ENCODE data around the gene TIGIT. TPM values are rescaled to one million over a fixed set of nuclear protein-coding genes. Genes with fewer than 3 reads are reported as not detected.
"Not testable (repeated sequence)": the region's sequence is repeated elsewhere in the genome, so short reads cannot be mapped to it uniquely, and the experiment has no call there.

The TIGIT gene
- polyA plus RNA-seq (2013, experiment 1 of 2; ENCODE audit: insufficient read length): not detected
- not detected for polyA plus RNA-seq (2013, experiment 2 of 2; ENCODE audit: insufficient read length)

DNA sequence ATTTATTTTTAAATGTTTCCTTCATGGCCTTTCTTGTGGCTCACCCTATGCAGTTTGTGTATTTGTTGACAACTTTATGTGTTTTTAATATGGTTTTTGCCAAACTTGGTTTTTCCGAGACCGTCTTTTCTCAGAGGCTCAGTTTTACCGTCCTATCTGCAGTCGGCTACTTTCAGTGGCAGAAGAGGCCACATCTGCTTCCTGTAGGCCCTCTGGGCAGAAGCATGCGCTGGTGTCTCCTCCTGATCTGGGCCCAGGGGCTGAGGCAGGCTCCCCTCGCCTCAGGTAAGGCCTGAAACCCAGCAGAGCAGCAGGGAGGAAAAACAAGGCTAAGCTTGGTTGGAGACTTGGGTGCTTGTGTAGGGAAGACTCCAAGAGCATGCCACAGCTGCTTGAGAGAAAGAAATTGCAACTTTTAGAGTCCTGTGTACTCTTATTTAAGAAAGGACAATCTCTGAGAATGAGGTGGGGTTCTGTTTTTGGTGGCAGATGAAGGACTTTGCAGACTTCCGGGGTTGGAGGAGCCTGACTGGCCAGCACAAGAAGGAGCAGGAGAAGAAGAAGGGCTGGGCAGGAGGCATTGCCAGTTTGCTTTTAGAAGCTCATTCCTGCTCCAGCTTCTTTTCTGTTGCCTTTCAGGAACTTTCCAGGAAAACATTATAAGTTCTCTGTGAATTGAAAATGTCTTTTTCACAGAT is at the start of gene TIGIT:
TIGIT (plus strand) TSS at position 191 of the 698 bp plus-strand sequence; CDS start at position 225, 34 bp downstream.
- DNase-seq: no peak

DNA sequence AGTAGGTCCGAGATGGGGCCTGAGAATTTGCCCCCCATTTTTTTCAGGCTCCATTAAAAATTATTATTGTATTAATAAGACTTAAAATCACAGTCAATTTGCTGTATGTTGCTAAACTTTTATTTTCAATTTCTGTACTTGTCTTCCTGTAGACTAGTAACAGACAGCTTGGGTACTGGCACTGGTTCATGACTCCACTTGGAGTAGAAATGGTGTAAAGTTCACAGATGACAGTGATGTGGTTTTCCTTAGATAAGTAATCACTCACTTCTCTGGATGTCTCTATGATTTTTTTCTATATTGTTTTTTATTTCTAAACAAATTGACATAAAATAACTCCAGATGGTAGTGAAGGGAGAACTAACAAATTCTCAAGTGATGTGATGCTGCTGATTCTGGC is 40.9 kb upstream of the TIGIT start:
- no peak for DNase-seq

GRCh38 chr3:114253505-114253904 is 40.3 kb upstream of the TIGIT start:
- DNase-seq: no peak

DNA sequence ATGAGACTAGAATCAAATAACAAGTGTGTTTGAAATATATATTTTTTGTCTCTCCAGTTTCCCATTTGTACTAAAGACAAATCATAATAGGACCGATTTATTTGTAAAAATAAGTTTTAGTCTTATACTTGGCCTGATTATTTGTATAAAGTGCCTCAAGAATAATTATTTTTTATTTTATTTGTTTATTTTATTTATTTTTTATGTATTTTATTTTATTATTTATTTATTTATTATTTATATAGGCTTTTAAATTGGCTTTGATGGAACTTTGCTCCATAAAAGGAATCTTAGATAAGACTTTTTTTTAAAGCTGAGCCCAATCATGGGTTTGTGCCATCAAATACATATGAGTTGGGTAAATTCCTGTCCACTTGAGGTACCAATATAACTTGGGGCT is 34.3 kb upstream of the TIGIT start:
- DNase-seq: no peak

DNA sequence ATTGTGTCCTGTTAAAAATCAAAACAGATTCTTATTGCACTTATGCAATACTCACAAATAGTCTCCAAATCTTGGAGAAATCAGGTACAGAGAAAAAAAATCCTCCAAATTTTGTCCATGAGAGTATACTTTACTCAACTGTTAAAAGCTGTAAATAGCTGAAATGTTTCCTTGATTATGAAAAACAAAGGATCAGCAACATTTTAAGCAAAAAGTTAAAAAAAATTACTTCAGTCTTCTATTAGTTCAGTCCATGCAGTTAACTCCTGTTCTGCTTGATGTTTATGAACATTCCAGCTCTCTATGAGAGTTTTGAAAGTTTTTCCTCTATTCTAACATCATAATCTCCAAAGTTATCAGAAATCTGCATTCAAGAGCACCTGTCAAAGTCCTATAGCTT is 33.7 kb upstream of the TIGIT start:
- no peak for DNase-seq

- no peak for DNase-seq
Observed at GRCh38 chr3:114270019-114270418, 23.8 kb upstream of the TIGIT start.

- DNase-seq: no peak
Observed at GRCh38 chr3:114272271-114272670, 21.6 kb upstream of the TIGIT start.

GRCh38 chr3:114274929-114275328 is 18.9 kb upstream of the TIGIT start:
- peak; percentile 8 for DNase-seq

GRCh38 chr3:114276856-114277255 is 17.0 kb upstream of the TIGIT start:
- not testable (repeated sequence) for DNase-seq

- no peak for DNase-seq
Observed at GRCh38 chr3:114284644-114285043, 9.2 kb upstream of the TIGIT start.

GRCh38 chr3:114285648-114286230 is 8.1 kb upstream of the TIGIT start:
- no peak for DNase-seq

- DNase-seq: no peak
Observed at GRCh38 chr3:114286266-114286665, 7.6 kb upstream of the TIGIT start.

DNA sequence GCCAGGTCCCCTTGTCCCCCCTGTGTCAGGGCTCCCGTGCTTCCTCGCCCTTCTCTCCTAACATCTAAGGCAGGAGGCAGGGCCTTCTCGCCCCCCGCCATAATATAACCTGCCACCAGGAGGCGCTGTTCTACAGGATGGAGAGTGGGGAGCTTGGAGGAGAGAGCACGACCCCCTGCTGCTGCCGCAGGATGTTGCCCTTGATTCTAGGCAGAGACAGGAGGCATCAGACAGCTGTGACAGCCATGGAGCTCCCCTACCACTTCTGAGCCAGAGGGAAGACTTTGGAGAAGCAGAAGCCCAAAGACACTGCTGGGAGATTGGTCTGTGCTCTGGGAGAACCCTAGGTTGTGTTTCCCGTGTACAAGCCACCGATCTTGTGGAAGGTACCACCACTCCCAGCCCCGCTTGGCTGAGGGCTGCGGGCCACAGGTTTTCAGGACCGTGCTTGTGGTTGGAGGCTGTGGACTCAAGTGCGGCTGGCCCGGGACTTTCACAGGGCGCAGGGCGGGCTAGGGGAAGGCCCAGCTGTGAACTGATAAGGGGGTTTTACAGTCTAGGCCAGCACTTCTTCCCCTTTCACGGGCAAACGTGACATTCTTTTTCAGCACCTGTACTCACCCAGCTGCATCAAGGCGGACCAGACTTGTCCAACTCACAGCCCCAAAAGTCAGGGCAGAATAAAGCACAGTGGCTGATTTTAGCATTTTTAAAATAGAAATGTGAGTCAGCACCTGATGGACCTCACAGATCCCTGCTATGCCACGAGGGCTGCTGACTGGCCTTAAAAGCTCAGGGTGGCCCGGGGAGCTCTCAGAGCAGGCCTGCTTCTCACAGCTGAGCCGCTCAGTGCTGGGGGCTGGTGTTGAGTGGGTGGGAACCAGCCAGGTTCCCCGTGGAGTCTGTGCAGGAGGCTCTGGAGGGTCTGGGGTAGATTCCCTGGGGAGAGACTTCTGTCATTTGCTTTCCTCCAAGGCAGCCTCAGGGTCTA is 2.6 kb upstream of the TIGIT start:
- peak; percentile 51 for DNase-seq

GRCh38 chr3:114294940-114295480 is 1.2 kb downstream of the TIGIT start:
- DNase-seq: no peak

DNA sequence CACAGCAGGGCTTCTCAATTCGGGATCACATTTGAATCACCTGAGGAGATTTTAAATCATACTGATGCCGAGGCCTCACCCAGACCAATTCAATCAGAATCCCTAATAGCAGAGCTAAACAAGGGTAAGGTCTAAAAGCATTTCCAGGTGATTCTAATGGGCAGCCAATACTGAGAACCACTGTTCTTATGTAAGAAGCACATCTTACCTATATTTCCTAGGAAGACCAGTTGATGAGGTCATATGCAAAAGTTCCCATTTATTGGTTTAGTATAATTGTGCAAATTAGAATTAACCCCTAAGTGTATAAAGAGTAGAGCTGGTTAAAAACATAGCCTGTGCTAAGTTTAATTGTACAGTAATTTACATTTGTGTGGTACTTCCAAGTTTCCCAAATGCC is 2.1 kb downstream of the TIGIT start:
- no peak for DNase-seq

GRCh38 chr3:114299421-114299820 is 5.6 kb downstream of the TIGIT start:
- peak; percentile 13 for DNase-seq

DNA sequence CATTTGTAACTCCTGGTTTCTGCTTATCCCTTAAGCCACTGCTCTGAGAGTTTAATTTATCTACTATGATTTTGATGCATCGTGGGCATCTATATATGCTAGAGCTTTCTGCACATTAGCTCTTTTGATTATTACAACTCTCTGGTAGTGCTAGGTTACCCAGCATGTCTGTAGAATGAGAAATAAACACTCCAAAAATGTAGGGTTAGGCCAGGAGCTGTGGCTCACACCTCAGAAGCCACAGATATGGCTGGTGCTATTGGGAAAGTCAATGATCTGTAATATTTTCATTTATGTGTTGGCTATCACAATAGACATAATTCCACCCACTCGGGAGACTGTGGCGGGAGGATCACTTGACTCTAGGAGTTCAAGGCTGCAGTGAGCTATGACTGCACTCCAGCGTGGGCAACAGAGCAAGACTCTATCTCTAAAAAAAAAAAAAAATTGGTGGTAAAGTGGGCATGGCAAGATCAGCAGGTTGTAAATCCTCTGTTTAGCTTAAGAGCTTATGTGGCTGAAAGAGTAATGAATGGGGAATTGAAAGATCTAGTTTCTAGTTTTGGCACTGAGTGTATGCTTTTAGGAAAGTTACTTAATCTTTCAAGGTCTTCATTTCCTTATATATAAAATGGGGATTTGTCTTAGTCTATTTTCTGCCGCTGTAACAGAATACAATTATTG is 6.3 kb downstream of the TIGIT start:
- no peak for DNase-seq

GRCh38 chr3:114307222-114307830 is 13.5 kb downstream of the TIGIT start:
- no peak for DNase-seq

DNA sequence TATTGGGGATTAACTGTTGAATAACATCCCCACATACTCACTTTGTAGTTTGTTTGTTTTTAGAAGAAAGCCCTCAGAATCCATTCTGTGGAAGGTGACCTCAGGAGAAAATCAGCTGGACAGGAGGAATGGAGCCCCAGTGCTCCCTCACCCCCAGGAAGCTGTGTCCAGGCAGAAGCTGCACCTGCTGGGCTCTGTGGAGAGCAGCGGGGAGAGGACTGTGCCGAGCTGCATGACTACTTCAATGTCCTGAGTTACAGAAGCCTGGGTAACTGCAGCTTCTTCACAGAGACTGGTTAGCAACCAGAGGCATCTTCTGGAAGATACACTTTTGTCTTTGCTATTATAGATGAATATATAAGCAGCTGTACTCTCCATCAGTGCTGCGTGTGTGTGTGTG is 14.0 kb downstream of the TIGIT start:
- DNase-seq: no peak

DNA sequence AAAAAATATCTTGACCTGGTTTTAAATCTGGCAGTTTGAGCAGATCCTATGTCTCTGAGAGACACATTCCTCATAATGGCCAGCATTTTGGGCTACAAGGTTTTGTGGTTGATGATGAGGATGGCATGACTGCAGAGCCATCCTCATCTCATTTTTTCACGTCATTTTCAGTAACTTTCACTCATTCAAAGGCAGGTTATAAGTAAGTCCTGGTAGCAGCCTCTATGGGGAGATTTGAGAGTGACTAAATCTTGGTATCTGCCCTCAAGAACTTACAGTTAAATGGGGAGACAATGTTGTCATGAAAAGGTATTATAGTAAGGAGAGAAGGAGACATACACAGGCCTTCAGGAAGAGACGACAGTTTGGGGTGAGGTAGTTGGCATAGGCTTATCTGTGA is 14.5 kb downstream of the TIGIT start:
- no peak for DNase-seq

DNA sequence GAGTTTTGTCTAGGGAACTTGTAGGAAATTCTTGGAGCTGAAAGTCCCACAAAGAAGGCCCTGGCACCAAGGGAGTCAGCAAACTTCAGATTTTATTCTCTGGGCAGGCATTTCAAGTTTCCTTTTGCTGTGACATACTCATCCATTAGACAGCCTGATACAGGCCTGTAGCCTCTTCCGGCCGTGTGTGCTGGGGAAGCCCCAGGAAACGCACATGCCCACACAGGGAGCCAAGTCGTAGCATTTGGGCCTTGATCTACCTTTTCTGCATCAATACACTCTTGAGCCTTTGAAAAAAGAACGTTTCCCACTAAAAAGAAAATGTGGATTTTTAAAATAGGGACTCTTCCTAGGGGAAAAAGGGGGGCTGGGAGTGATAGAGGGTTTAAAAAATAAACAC is 15.0 kb downstream of the TIGIT start:
- no peak for DNase-seq

DNA sequence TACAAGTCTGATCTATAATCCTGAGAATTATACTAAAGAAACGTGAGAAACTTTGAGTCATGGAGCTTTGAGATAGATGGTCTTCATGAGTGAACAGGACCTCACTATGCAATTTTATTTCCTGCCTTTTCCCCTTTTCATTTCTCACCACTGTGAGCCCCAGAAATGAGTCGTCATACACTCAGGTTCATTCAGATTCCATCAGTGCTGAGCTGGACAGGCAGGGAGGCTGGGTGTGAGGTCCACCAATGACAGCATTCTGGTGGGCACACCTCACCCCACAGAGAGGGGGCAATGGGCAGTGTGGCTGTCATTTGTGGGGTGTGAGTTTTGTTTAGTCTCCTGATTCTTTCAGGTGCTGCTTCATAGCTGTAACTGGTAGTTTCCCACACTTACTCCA is 16.9 kb downstream of the TIGIT start:
- peak; percentile 4 for DNase-seq

Data from fibroblast of skin of back (primary cell).